Coronary artery (tissue), 2 donors: ENCODE measurements around the gene KIF21B.
"Not testable (repeated sequence)": the region's sequence is repeated elsewhere in the genome, so short reads cannot be mapped to it uniquely, and the experiment has no call there.

Source experiments
- DNase-seq: peaks from one replicate; pipeline ENCODE4 v3.0.0-alpha.2; 2017; ENCODE audit warnings: low spot score
- H3K27ac ChIP-seq, 2 donors: fragments of 200-600 bp; sonication (generic); one replicate each; pipeline ENCODE4 v1.5.1; 2016 to 2019
- H3K4me3 ChIP-seq: fragments of 200-600 bp; sonication (generic); 2 replicates; pipeline ENCODE4 v1.5.1; 2016; ENCODE audit warnings: mild to moderate bottlenecking, moderate library complexity
- TF ChIP-seq, protein P1 (sequence below): fragments of 200-600 bp; sonication (generic); IDR thresholded peaks from one replicate; pipeline ENCODE4 v1.5.1; 2019; ENCODE audit warnings: antibody characterized with exemption

The KIF21B gene

DNA sequence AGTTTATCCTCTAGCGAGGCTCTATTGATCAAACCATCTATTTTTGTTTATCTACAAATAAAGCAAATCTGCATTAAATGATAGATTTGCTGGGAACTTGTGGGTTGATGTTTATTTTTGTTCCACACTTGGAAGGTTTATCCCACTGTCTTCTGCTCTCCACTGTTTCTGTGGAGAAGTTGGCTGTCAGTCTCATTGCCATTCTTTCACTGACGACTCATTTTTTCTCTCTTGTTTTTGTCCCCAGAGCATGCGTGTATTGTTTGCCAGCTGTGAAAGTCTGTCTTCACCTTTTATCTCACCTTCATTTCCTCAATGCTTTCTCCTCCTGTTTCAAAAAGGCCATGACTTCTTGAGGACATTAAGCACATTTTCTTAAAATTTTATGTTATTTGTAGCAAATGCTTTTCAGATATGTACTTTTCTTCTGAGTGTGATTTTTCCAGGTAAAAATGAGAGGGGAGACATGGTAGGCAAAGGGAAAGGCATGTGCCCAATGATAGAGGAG lies 76.4 kb downstream of the KIF21B start:
- DNase-seq: no peak
- Histone ChIP-seq H3K27ac (no peak overlapping the region), H3K4me3 (no peak overlapping the region)
- TF ChIP-seq, protein P1, sequence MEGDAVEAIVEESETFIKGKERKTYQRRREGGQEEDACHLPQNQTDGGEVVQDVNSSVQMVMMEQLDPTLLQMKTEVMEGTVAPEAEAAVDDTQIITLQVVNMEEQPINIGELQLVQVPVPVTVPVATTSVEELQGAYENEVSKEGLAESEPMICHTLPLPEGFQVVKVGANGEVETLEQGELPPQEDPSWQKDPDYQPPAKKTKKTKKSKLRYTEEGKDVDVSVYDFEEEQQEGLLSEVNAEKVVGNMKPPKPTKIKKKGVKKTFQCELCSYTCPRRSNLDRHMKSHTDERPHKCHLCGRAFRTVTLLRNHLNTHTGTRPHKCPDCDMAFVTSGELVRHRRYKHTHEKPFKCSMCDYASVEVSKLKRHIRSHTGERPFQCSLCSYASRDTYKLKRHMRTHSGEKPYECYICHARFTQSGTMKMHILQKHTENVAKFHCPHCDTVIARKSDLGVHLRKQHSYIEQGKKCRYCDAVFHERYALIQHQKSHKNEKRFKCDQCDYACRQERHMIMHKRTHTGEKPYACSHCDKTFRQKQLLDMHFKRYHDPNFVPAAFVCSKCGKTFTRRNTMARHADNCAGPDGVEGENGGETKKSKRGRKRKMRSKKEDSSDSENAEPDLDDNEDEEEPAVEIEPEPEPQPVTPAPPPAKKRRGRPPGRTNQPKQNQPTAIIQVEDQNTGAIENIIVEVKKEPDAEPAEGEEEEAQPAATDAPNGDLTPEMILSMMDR: no peak

DNA sequence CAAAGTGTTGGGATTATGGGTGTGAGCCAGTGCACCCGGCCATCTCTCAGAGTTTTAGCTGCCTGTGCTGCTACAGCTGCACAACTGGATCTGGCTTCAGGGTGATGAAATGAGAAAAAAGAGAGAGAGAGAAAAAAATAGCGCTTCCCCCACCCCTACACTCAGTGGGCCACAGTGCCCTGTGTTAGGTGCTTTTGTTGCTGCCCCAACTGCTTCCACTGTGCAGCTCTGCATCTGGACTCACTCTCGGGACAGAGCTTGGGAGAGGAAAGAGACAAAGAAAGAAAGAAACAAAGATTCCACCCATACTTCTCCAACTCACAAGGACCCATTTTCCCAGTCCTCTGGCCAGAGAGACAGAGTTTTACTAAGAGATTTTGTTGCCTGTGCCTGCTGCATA lies 78.4 kb downstream of the KIF21B start:
- no peak for DNase-seq
- TF ChIP-seq, protein P1: no peak
- no peak overlapping the region for H3K4me3 ChIP-seq
- H3K27ac ChIP-seq: no peak overlapping the region

DNA sequence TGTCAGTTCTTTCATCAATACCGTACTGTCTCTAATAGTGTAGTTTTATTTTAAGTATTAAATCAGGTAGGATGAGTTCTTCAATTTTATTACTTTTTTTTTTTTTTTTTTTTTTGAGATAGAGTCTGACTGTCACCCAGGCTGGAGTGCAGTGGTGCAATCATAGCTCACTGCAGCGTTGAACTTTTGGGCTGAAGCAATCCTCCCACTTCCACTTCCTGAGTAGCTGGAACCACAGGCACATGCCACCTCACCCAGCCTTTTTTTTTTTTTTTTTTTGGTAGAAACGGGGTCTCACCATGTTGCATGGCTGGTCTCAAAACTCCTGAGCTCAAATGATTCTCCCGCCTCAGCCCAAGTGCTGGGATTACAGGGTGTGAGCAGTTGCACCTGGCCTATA lies 84.6 kb downstream of the KIF21B start:
- Histone ChIP-seq H3K4me3 (no peak overlapping the region), H3K27ac (no peak overlapping the region)
- TF ChIP-seq, protein P1: no peak
- DNase-seq: no peak

DNA sequence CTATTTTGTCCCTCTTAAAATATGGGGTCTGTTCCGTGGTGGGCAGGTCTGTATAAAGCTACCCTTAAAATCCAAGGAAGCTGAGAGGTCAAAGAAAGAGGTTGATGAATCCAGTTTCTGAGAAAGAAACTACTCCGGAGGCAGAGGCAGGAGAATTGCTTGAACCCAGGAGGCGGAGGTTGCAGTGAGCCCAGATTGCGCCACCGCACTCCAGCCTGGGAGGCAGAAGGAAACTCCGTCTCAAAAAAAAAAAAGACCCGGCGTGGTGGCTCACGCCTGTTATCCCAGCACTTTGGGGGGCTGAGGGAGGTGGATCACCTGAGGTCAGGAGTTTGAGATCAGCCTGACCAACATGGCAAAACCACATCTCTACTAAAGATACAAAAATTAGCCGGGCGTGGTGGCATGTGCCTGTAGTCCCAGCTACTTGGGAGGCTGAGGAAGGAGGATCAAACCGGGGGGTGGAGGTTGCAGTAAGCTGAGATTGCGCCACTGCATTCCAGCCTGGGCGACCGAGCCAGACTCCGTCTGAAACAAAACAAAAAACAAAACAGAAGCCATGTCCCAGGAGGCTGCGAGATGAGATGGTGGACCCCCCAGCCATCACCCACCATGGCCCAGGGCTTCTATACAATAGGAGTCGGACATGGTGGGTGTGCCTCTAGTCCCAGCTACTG lies 88.1 kb downstream of the KIF21B start:
- not testable (repeated sequence) for DNase-seq, H3K27ac ChIP-seq, H3K4me3 ChIP-seq

DNA sequence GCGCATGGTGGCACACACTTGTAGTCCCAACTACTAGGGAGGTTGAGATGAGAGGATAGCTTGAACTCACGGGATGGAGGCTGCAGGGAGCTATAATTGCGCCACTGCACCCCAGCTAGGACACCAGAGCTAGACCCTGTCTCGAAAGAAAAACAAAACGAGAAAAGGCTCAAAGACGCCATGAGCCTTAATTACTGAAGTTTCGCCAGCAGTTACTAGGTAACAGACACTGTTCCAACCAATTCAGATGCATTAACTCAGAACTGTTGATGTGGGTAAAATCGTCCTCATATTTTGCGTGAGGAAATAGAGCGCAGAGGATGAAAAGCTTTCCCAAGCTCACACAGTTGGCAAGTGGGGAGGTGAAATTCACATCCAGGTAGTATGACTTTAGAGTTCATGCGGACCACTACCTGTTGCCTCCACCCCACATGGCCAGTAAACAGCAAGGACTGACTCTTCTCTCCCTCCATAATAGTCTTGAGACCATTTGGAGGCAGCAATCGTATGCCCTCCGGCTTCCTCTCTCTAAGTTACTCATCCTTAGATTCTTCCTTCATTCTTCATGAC lies 88.8 kb downstream of the KIF21B start:
- no peak for DNase-seq
- H3K4me3 ChIP-seq: no peak overlapping the region
- no peak overlapping the region for H3K27ac ChIP-seq
- TF ChIP-seq, protein P1: no peak

DNA sequence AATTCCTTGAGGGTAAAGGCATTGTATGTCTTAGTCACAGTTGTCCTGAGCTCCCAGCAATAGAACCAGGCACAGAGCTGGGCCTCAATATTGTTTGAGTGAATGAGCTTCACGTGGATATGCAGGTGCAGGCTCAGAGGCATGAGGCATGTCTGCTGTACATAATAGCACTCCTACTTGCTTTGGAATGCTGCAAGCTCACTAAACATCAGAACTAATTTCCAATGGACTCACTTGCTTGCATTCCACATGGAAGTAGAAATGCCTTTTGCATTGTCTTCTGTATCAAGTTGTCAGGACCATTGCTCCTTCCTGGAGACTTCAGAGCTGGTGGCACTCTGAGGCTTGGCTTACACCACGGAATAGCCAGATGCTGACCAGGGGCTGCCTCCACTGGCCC lies 91.7 kb downstream of the KIF21B start:
- no peak for DNase-seq
- TF ChIP-seq, protein P1: no peak

DNA sequence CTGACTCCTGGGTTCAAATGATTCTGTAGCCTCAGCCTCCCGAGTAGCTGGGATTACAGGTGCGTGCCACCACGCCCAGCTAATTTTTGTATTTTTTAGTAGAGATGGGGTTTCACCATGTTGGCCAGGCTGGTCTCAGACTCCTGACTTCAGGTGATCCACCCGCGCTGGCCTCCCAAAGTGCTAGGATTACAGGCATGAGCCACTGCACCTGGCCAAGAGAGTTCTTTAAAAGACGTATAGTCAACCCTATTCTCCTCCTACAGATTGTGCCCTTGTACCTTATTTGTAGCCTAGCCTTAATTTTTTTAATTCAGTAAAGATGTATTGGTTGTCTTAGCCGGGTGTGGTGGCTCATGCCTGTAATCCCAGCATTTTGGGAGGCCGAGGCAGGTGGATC lies 93.2 kb downstream of the KIF21B start:
- not testable (repeated sequence) for H3K27ac ChIP-seq, H3K4me3 ChIP-seq, DNase-seq

More for the DNA sequence above, 91.7 kb downstream of the KIF21B start:
- Histone ChIP-seq H3K27ac (no peak overlapping the region), H3K4me3 (no peak overlapping the region)

DNA sequence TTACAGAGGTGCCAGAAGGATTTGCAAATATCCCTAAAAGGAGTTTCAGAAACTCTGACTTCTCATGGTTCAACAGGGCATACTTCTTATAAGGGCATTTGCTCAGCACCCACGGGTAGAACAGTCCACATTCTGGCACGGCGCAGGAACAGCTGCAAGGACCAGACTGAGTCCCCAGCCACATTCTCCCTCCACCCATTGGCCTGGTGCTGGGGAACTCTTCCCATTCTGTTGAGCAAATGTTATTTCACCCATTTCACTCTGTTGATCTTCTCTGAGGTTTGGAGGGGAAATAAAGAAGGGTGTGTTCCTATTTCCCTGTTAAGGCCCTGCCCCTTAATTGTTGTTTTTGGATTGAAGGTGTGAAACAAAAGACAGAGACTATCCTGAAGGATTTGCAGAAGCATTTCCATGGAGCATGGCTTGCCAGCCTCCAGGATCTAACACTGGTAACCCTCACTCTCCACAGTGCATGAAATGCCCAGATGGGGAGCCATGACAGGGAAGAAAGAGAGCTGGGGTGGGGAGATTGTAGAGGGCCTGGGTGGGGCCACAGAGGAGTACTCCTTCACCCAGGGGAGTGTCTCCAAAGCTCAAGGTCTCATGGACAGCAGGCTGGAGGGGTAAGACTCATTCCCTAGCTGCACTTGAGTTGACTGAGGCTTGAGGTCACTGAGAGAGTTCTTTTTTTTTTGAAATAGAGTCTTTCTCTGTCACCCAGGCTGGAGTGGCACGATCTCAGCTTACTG lies 93.8 kb downstream of the KIF21B start:
- H3K4me3 ChIP-seq: no peak overlapping the region
- DNase-seq: no peak
- no peak overlapping the region for H3K27ac ChIP-seq
- TF ChIP-seq, protein P1: no peak
